ENCODE results near the gene WDR70.

DNA sequence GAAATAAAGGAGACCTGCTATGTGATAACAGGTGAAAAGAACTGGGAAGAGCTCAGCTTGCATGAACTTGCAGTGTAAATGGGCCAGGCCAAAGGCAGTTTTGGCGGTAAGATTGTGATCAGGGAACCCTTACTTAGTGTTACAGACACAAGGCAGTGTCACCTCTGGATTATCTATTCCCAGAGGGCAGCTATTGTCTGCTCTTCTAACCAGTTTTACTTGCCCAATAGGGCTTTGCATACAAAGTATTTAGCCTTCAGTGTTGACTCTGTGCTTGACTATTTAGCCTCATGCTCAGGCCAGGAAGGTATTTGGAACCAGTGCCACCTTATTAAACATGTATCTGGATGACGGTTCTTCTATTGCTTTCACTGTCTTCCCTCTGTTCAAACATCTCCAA lies 422.4 kb downstream of the WDR70 start:
- no peak for TF ChIP-seq NRF1 (IDR thresholded peaks at IDR 0.05; ENCODE audit: low read depth, low read length)
- TF ChIP-seq POLR2AphosphoS5 (IDR thresholded peaks at IDR 0.05; ENCODE audit: low read depth, low read length): no peak
- no peak for TF ChIP-seq EZH2phosphoT487 (IDR thresholded peaks at IDR 0.05; ENCODE audit: borderline replicate concordance, low read depth)
- TF ChIP-seq, protein P1, sequence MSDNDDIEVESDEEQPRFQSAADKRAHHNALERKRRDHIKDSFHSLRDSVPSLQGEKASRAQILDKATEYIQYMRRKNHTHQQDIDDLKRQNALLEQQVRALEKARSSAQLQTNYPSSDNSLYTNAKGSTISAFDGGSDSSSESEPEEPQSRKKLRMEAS (IDR thresholded peaks at IDR 0.05; ENCODE audit: low read depth): no peak
- TF ChIP-seq FOXM1 (IDR thresholded peaks at IDR 0.05; ENCODE audit: low read depth): no peak
- no peak for TF ChIP-seq RFX5 (IDR thresholded peaks at IDR 0.05; ENCODE audit: low read length)
- TF ChIP-seq, protein P2, sequence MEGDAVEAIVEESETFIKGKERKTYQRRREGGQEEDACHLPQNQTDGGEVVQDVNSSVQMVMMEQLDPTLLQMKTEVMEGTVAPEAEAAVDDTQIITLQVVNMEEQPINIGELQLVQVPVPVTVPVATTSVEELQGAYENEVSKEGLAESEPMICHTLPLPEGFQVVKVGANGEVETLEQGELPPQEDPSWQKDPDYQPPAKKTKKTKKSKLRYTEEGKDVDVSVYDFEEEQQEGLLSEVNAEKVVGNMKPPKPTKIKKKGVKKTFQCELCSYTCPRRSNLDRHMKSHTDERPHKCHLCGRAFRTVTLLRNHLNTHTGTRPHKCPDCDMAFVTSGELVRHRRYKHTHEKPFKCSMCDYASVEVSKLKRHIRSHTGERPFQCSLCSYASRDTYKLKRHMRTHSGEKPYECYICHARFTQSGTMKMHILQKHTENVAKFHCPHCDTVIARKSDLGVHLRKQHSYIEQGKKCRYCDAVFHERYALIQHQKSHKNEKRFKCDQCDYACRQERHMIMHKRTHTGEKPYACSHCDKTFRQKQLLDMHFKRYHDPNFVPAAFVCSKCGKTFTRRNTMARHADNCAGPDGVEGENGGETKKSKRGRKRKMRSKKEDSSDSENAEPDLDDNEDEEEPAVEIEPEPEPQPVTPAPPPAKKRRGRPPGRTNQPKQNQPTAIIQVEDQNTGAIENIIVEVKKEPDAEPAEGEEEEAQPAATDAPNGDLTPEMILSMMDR (IDR thresholded peaks at IDR 0.05): no peak
- no peak for TF ChIP-seq RXRA (IDR thresholded peaks at IDR 0.05; ENCODE audit: borderline replicate concordance, low read depth)
- TF ChIP-seq NFIC (IDR thresholded peaks at IDR 0.05; ENCODE audit: borderline replicate concordance): no peak
- TF ChIP-seq FOXJ3 (CRISPR knock-in tag; IDR thresholded peaks at IDR 0.05): no peak
- TF ChIP-seq TAF1 (IDR thresholded peaks at IDR 0.05; ENCODE audit: borderline replicate concordance, low read depth, low read length): no peak
- TF ChIP-seq RCOR1 (IDR thresholded peaks at IDR 0.05; ENCODE audit: low read length): no peak
- TF ChIP-seq GATA2 (CRISPR knock-in tag; IDR thresholded peaks at IDR 0.05): no peak
